ENCODE data around the gene ZNF462.

Gene ZNF462

DNA sequence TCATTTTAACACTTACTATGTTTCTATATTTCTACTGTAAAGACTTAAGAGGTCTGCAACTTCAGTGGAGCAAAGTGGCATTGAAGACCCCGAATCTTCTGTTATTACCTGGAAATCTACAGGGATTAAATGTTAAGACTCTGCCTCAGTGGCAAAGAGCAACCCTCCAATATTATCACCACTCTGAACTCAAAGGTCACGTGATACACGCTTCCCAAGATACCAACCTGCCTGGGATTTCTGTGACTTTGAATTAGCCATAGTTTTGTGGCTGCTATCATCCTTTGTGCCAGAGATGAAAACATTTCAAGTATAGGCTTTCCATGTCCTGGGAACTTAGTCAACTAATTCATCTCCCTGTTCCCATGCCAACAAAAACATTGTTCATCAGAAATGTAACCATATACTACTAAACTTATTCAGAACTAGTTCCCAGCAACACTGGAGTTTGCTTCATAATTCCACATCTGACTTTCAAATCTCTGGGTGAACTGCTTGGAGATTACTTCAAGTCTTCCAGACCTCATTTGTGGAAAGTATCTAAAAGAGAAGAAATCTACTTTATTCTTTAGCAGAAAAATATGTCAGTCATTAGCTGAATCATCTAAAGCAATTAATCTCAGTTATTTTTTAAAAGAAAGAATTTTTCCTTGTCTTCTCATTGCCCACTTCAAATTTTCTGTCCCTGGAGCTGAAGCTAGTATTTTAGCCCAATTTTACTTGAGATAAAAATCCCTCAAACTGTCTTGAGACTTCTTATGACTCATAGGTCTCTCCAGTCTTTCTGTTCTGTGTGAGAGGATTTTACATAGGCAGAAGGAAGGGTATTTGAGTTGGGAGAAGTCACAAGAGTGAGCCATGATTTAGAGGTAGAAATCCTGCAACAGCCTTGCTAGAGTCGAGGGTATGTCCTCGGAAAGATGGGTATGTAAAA is 83.0 kb downstream of the ZNF462 start:
- Histone ChIP-seq H2AK5ac (ENCODE audit: low read length) (no peak overlapping the region), H3K4me3 (ENCODE audit: low read length) (no peak overlapping the region), H3K4ac (ENCODE audit: low read depth, low read length) (no peak overlapping the region), H3K23ac (ENCODE audit: low read length) (no peak overlapping the region), H3K4me2 (ENCODE audit: low read length) (no peak overlapping the region), H3K9ac (ENCODE audit: low read length) (no peak overlapping the region), H3K27ac (ENCODE audit: low read depth, low read length) (no peak overlapping the region), H3K27me3 (ENCODE audit: insufficient read depth, low read length, poor library complexity) (no peaks in the 10 kb centered on the region), H2BK15ac (replicated peaks; ENCODE audit: low read depth) (no peak overlapping the region), H3K79me1 (ENCODE audit: low read length) (no peaks in the 10 kb centered on the region), H3K18ac (ENCODE audit: low read length) (no peak overlapping the region), H4K8ac (ENCODE audit: low read depth, low read length) (no peak overlapping the region), H2BK5ac (ENCODE audit: low read length) (no peak overlapping the region), H2BK120ac (ENCODE audit: low read depth, low read length) (no peak overlapping the region), H4K5ac (ENCODE audit: low read length) (no peak overlapping the region), H3K56ac (ENCODE audit: low read length) (no peak overlapping the region), H3K36me3 (ENCODE audit: control insufficient read depth, insufficient read depth, low read length) (no peaks in the 10 kb centered on the region), H3K4me1 (ENCODE audit: control insufficient read depth, low read depth, low read length) (no peaks in the 10 kb centered on the region), H3K79me2 (ENCODE audit: control insufficient read depth, insufficient read depth, low read length) (no peaks in the 10 kb centered on the region)
- no CpG with 5 or more reads among the region's 5 CpGs for WGBS (ENCODE audit: extremely low coverage, insufficient coverage, low lambda C conversion rate)
- no peak for DNase-seq

GRCh38 chr9:106947106-106947900 is 84.3 kb downstream of the ZNF462 start:
- no peak overlapping the region for H2AK5ac ChIP-seq (ENCODE audit: low read length)
- H3K79me1 ChIP-seq (ENCODE audit: low read length): no peaks in the 10 kb centered on the region
- H3K4me1 ChIP-seq (ENCODE audit: control insufficient read depth, low read depth, low read length): no peaks in the 10 kb centered on the region
- H3K4me2 ChIP-seq (ENCODE audit: low read length): no peak overlapping the region
- no peak overlapping the region for H4K8ac ChIP-seq (ENCODE audit: low read depth, low read length)
- H3K23ac ChIP-seq (ENCODE audit: low read length): no peak overlapping the region
- no CpG with 5 or more reads among the region's 8 CpGs for WGBS (ENCODE audit: extremely low coverage, insufficient coverage, low lambda C conversion rate)
- no peak overlapping the region for H3K9ac ChIP-seq (ENCODE audit: low read length)
- no peak overlapping the region for H4K5ac ChIP-seq (ENCODE audit: low read length)
- no peak overlapping the region for H3K18ac ChIP-seq (ENCODE audit: low read length)
- no peak overlapping the region for H2BK5ac ChIP-seq (ENCODE audit: low read length)
- H3K27me3 ChIP-seq (ENCODE audit: insufficient read depth, low read length, poor library complexity): no peaks in the 10 kb centered on the region
- H3K36me3 ChIP-seq (ENCODE audit: control insufficient read depth, insufficient read depth, low read length): no peaks in the 10 kb centered on the region
- H3K56ac ChIP-seq (ENCODE audit: low read length): no peak overlapping the region
- H3K27ac ChIP-seq (ENCODE audit: low read depth, low read length): no peak overlapping the region
- H2BK15ac ChIP-seq (replicated peaks; ENCODE audit: low read depth): no peak overlapping the region
- H3K4ac ChIP-seq (ENCODE audit: low read depth, low read length): no peak overlapping the region
- no peaks in the 10 kb centered on the region for H3K79me2 ChIP-seq (ENCODE audit: control insufficient read depth, insufficient read depth, low read length)
- DNase-seq: no peak
- no peak overlapping the region for H3K4me3 ChIP-seq (ENCODE audit: low read length)
- no peak overlapping the region for H2BK120ac ChIP-seq (ENCODE audit: low read depth, low read length)

DNA sequence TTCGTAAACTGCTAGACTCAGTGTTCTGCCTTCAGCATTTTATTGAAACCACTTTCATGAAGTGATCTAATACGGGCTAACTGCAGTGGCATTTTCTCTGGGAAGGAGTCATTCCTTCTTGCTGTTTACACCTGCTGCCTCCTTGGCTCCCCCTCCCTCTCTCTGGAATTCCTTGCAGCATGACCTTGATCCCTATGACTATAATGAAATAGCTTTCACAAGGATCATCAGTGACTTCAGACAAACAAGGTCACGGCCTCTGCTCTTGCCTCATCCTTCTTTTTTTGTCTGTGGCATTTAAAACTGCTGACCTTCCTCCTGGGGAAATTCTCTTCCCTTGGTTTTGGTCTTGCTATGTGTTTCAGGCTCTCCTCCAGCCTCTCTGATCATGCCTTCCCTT is 90.2 kb downstream of the ZNF462 start:
- Histone ChIP-seq H3K4me3 (ENCODE audit: low read length) (no peak overlapping the region), H3K18ac (ENCODE audit: low read length) (no peak overlapping the region), H3K56ac (ENCODE audit: low read length) (no peak overlapping the region), H4K8ac (ENCODE audit: low read depth, low read length) (no peak overlapping the region), H3K4me1 (ENCODE audit: control insufficient read depth, low read depth, low read length) (no peaks in the 10 kb centered on the region), H3K79me1 (ENCODE audit: low read length) (no peaks in the 10 kb centered on the region), H2BK120ac (ENCODE audit: low read depth, low read length) (no peak overlapping the region), H2AK5ac (ENCODE audit: low read length) (no peak overlapping the region), H3K36me3 (ENCODE audit: control insufficient read depth, insufficient read depth, low read length) (no peaks in the 10 kb centered on the region), H3K4ac (ENCODE audit: low read depth, low read length) (no peak overlapping the region), H3K27me3 (ENCODE audit: insufficient read depth, low read length, poor library complexity) (no peaks in the 10 kb centered on the region), H3K4me2 (ENCODE audit: low read length) (no peak overlapping the region), H3K27ac (ENCODE audit: low read depth, low read length) (no peak overlapping the region), H2BK5ac (ENCODE audit: low read length) (no peak overlapping the region), H4K5ac (ENCODE audit: low read length) (no peak overlapping the region), H3K23ac (ENCODE audit: low read length) (no peak overlapping the region), H2BK15ac (replicated peaks; ENCODE audit: low read depth) (no peak overlapping the region), H3K79me2 (ENCODE audit: control insufficient read depth, insufficient read depth, low read length) (no peaks in the 10 kb centered on the region), H3K9ac (ENCODE audit: low read length) (no peak overlapping the region)
- peak; percentile 78 for DNase-seq
- no CpG with 5 or more reads among the region's 3 CpGs for WGBS (ENCODE audit: extremely low coverage, insufficient coverage, low lambda C conversion rate)

DNA sequence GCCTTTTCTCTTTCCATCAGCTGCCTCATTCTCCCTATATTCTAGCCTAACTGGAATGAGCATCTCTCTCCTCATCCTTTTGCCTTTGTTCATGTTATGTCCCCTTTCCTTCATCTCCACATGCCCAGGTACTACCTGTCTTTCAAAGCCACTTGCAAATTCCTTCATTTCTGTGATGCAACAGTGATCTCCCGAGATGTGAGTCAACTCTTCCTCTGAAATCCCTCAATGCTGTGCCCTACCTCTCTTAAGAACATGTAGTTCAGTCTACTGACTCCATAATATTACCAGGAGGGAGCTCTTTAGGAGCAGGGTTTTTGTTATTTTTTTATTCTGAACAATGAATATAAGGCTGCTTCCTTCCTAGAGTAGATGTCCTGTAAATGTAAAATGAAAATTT is 91.6 kb downstream of the ZNF462 start:
- no CpG with 5 or more reads among the region's 1 CpG for WGBS (ENCODE audit: extremely low coverage, insufficient coverage, low lambda C conversion rate)
- Histone ChIP-seq H3K4me1 (ENCODE audit: control insufficient read depth, low read depth, low read length) (no peaks in the 10 kb centered on the region), H3K79me1 (ENCODE audit: low read length) (no peaks in the 10 kb centered on the region), H2AK5ac (ENCODE audit: low read length) (no peak overlapping the region), H3K4ac (ENCODE audit: low read depth, low read length) (no peak overlapping the region), H3K4me3 (ENCODE audit: low read length) (no peak overlapping the region), H3K27ac (ENCODE audit: low read depth, low read length) (no peak overlapping the region), H3K79me2 (ENCODE audit: control insufficient read depth, insufficient read depth, low read length) (no peaks in the 10 kb centered on the region), H4K5ac (ENCODE audit: low read length) (no peak overlapping the region), H3K9ac (ENCODE audit: low read length) (no peak overlapping the region), H2BK120ac (ENCODE audit: low read depth, low read length) (no peak overlapping the region), H2BK15ac (replicated peaks; ENCODE audit: low read depth) (no peak overlapping the region), H3K27me3 (ENCODE audit: insufficient read depth, low read length, poor library complexity) (no peaks in the 10 kb centered on the region), H3K23ac (ENCODE audit: low read length) (no peak overlapping the region), H3K36me3 (ENCODE audit: control insufficient read depth, insufficient read depth, low read length) (no peaks in the 10 kb centered on the region), H3K4me2 (ENCODE audit: low read length) (no peak overlapping the region), H3K56ac (ENCODE audit: low read length) (no peak overlapping the region), H2BK5ac (ENCODE audit: low read length) (no peak overlapping the region), H4K8ac (ENCODE audit: low read depth, low read length) (no peak overlapping the region), H3K18ac (ENCODE audit: low read length) (no peak overlapping the region)
- DNase-seq: no peak

GRCh38 chr9:106954974-106955850 is 92.2 kb downstream of the ZNF462 start:
- H2BK120ac ChIP-seq (ENCODE audit: low read depth, low read length): no peak overlapping the region
- H3K36me3 ChIP-seq (ENCODE audit: control insufficient read depth, insufficient read depth, low read length): no peaks in the 10 kb centered on the region
- H2AK5ac ChIP-seq (ENCODE audit: low read length): no peak overlapping the region
- no peak overlapping the region for H3K4me2 ChIP-seq (ENCODE audit: low read length)
- no peaks in the 10 kb centered on the region for H3K79me2 ChIP-seq (ENCODE audit: control insufficient read depth, insufficient read depth, low read length)
- H3K27me3 ChIP-seq (ENCODE audit: insufficient read depth, low read length, poor library complexity): no peaks in the 10 kb centered on the region
- WGBS (ENCODE audit: extremely low coverage, insufficient coverage, low lambda C conversion rate): no CpG with 5 or more reads among the region's 3 CpGs
- DNase-seq: no peak
- no peak overlapping the region for H2BK15ac ChIP-seq (replicated peaks; ENCODE audit: low read depth)
- no peak overlapping the region for H2BK5ac ChIP-seq (ENCODE audit: low read length)
- H3K18ac ChIP-seq (ENCODE audit: low read length): no peak overlapping the region
- H3K79me1 ChIP-seq (ENCODE audit: low read length): no peaks in the 10 kb centered on the region
- no peaks in the 10 kb centered on the region for H3K4me1 ChIP-seq (ENCODE audit: control insufficient read depth, low read depth, low read length)
- H3K4ac ChIP-seq (ENCODE audit: low read depth, low read length): no peak overlapping the region
- H3K27ac ChIP-seq (ENCODE audit: low read depth, low read length): no peak overlapping the region
- H3K56ac ChIP-seq (ENCODE audit: low read length): no peak overlapping the region
- no peak overlapping the region for H4K8ac ChIP-seq (ENCODE audit: low read depth, low read length)
- H3K4me3 ChIP-seq (ENCODE audit: low read length): no peak overlapping the region
- H3K9ac ChIP-seq (ENCODE audit: low read length): no peak overlapping the region
- H4K5ac ChIP-seq (ENCODE audit: low read length): no peak overlapping the region
- no peak overlapping the region for H3K23ac ChIP-seq (ENCODE audit: low read length)

All from mesendoderm (in vitro differentiated cells).